ENCODE data around the gene DPPA3.

- TF ChIP-seq, protein P1, sequence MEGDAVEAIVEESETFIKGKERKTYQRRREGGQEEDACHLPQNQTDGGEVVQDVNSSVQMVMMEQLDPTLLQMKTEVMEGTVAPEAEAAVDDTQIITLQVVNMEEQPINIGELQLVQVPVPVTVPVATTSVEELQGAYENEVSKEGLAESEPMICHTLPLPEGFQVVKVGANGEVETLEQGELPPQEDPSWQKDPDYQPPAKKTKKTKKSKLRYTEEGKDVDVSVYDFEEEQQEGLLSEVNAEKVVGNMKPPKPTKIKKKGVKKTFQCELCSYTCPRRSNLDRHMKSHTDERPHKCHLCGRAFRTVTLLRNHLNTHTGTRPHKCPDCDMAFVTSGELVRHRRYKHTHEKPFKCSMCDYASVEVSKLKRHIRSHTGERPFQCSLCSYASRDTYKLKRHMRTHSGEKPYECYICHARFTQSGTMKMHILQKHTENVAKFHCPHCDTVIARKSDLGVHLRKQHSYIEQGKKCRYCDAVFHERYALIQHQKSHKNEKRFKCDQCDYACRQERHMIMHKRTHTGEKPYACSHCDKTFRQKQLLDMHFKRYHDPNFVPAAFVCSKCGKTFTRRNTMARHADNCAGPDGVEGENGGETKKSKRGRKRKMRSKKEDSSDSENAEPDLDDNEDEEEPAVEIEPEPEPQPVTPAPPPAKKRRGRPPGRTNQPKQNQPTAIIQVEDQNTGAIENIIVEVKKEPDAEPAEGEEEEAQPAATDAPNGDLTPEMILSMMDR (IDR thresholded peaks at IDR 0.05; ENCODE audit: insufficient read depth, low read depth, low read length) = no peak
- TF ChIP-seq EZH2 (IDR thresholded peaks at IDR 0.05; ENCODE audit: insufficient read depth, low read length) = no peak
Observed at GRCh38 chr12:7681535-7681934, 29.7 kb upstream of the DPPA3 start.
